Measurements from ENCODE around the gene FBXO24. TPM values are rescaled to one million over a fixed set of nuclear protein-coding genes. Genes with fewer than 3 reads are reported as not detected.

FBXO24 gene
- total and polyA plus RNA-seq, 7 donors, result 0.27 to 2.8 (median 0.83) TPM; not detected in 1

GRCh38 chr7:100568176-100568895, 17.8 kb upstream of the FBXO24 start:
- no peak for DNase-seq
- Histone ChIP-seq H3K4me3 (no peak overlapping the region), H3K36me3 (peaks cover 0 to 5% (median 0%) of the 10 kb centered on the region in 4 donors), H3K27ac (no peak overlapping the region), H3K9me3 (no peaks in the 10 kb centered on the region), H3K4me1 (peaks cover 2 to 14% (median 12%) of the 10 kb centered on the region in 4 donors), H3K27me3 (peaks cover 0 to 39% (median 2%) of the 10 kb centered on the region in 3 donors)
- 41 to 74% methylated on average over 11 of the region's 11 CpGs for WGBS, 2 donors
- intact Hi-C loops (cut with DNase I), result no loop called here
- TF ChIP-seq EP300 (IDR thresholded peaks at IDR 0.05) (no peak), POLR2A (IDR thresholded peaks at IDR 0.05) (no peak), CTCF (IDR thresholded peaks at IDR 0.05) (no peak), POLR2AphosphoS5 (IDR thresholded peaks at IDR 0.05) (no peak)

DNA sequence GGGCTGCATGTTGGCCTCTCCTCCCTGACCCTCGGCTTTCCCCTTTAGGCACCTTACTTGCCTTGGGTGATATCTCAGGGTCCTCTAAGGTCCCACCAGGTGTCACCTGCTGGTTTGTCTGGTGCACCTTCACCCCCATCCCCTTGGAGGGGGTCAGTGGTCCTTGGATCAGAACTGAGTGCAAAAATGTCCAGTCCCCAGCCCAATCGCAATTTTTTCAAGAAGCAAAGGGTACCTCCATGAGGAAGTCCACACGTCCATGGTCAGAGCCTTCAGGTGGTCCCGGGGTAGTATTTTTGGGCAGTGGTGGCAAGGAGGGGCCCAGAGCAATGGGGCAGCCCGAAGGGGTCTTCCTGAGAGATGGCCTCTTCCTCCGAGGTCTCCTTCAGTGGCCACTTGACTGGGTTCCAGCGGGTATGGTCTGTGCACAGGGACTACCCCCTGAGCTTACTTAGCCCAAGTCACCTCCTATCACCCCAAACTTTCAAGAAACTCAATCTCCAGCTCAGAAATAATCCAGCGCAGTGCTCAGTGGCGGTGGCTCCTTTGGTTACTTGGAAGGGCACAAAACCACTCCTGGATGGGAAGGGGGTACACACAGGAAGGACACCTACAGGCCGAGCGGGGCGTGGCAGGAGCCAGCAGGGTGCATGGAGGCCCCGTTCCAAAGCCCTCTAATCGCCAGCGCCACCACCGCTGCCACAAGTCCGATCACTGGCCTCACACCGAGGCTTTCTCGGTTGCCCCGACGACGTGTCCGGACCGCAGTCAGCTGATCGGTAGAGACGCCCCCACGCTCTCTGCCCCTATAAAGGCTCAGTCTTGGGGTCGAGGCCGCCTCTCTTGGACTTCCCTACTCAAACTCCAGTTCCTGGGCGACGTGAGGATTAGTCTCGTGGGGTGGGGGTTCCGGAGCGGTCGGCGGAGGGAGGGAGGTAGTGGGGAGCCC, 17.0 kb upstream of the FBXO24 start:
- peak overlapping the region in 3 of 4 donors; percentile 25 to 44 (median 40) for H3K4me3 ChIP-seq
- peak; percentile 82 for DNase-seq
- WGBS, 2 donors, result 23 to 24% methylated on average over 36 of the region's 36 CpGs
- H3K27ac ChIP-seq, result peak overlapping the region in 3 of 4 donors; percentile 3 to 40 (median 29)
- peaks cover 0 to 9% (median 3%) of the 10 kb centered on the region in 4 donors for H3K36me3 ChIP-seq
- peaks cover 2 to 14% (median 12%) of the 10 kb centered on the region in 4 donors for H3K4me1 ChIP-seq
- TF ChIP-seq POLR2AphosphoS5 (IDR thresholded peaks at IDR 0.05) (peak in 2 of 4 donors; percentile 15 to 45), CTCF (IDR thresholded peaks at IDR 0.05) (peak in 3 of 4 experiments; percentile 23 to 31 (median 28)), EP300 (IDR thresholded peaks at IDR 0.05) (no peak)
- intact Hi-C loops (cut with DNase I), result no loop called here
- H3K27me3 ChIP-seq, result peaks cover 0 to 45% (median 2%) of the 10 kb centered on the region in 3 donors
- no peaks in the 10 kb centered on the region for H3K9me3 ChIP-seq

- peak; percentile 67 for DNase-seq
- H3K27me3 ChIP-seq, result peaks cover 0 to 57% (median 2%) of the 10 kb centered on the region in 3 donors
- H3K9me3 ChIP-seq, result no peaks in the 10 kb centered on the region
- no peak overlapping the region for H3K27ac ChIP-seq
- 72 to 82% methylated on average over 26 of the region's 26 CpGs for WGBS, 2 donors
- TF ChIP-seq POLR2AphosphoS5 (IDR thresholded peaks at IDR 0.05) (no peak), CTCF (IDR thresholded peaks at IDR 0.05) (no peak), POLR2A (IDR thresholded peaks at IDR 0.05) (no peak), EP300 (IDR thresholded peaks at IDR 0.05) (no peak)
- H3K4me3 ChIP-seq, result no peak overlapping the region
- peaks cover 2 to 14% (median 12%) of the 10 kb centered on the region in 4 donors for H3K4me1 ChIP-seq
- intact Hi-C loops (cut with DNase I), result no loop called here
- H3K36me3 ChIP-seq, result peaks cover 7 to 29% (median 21%) of the 10 kb centered on the region in 4 donors
Measured at GRCh38 chr7:100570954-100571828, 14.9 kb upstream of the FBXO24 start.

GRCh38 chr7:100571829-100572116, 14.4 kb upstream of the FBXO24 start:
- TF ChIP-seq POLR2AphosphoS5 (IDR thresholded peaks at IDR 0.05) (no peak), POLR2A (IDR thresholded peaks at IDR 0.05) (no peak), CTCF (IDR thresholded peaks at IDR 0.05) (no peak), EP300 (IDR thresholded peaks at IDR 0.05) (no peak)
- no peak for DNase-seq
- 86 to 93% methylated on average over 2 of the region's 2 CpGs for WGBS, 2 donors
- Histone ChIP-seq H3K4me1 (peaks cover 2 to 14% (median 12%) of the 10 kb centered on the region in 4 donors), H3K36me3 (peaks cover 13 to 35% (median 27%) of the 10 kb centered on the region in 4 donors), H3K4me3 (no peak overlapping the region), H3K9me3 (no peaks in the 10 kb centered on the region), H3K27ac (no peak overlapping the region), H3K27me3 (peaks cover 0 to 57% (median 2%) of the 10 kb centered on the region in 3 donors)
- intact Hi-C loops (cut with DNase I), result no loop called here
